ENCODE results near the gene SLC25A39. TPM values are rescaled to one million over a fixed set of nuclear protein-coding genes. Genes with fewer than 3 reads are reported as not detected.

SLC25A39 gene
- total RNA-seq, 1 donor from 2014 or later = 80.6 TPM

- no peak overlapping the region for H2AFZ ChIP-seq (ENCODE audit: low read depth, low read length)
- FAIRE-seq (no peak), DNase-seq (ENCODE audit: low read depth) (no peak)
- no peak overlapping the region for H3K4me2 ChIP-seq (ENCODE audit: low read length)
- H3K79me2 ChIP-seq (ENCODE audit: insufficient read depth, low read length) = no peaks in the 10 kb centered on the region
- Mint-ChIP-seq H3K4me1 (ENCODE audit: low read depth, unreplicated experiment) (peaks cover 4% of the 10 kb centered on the region), H3K4me3 (ENCODE audit: unreplicated experiment) (no peak overlapping the region), H3K36me3 (ENCODE audit: low read depth, unreplicated experiment) (peaks cover 2% of the 10 kb centered on the region), H3K9me3 (ENCODE audit: unreplicated experiment) (no peaks in the 10 kb centered on the region), H3K27me3 (ENCODE audit: low read depth, unreplicated experiment) (peaks cover 40% of the 10 kb centered on the region), H3K27ac (ENCODE audit: unreplicated experiment) (no peak overlapping the region)
- no peak overlapping the region for H3K27ac ChIP-seq (ENCODE audit: low read depth, low read length)
- H3K4me1 ChIP-seq (ENCODE audit: insufficient read depth, low read length) = peaks cover 3% of the 10 kb centered on the region
- no peak overlapping the region for H3K4me3 ChIP-seq (ENCODE audit: insufficient read depth, low read depth, low read length)
- TF ChIP-seq, protein P1, sequence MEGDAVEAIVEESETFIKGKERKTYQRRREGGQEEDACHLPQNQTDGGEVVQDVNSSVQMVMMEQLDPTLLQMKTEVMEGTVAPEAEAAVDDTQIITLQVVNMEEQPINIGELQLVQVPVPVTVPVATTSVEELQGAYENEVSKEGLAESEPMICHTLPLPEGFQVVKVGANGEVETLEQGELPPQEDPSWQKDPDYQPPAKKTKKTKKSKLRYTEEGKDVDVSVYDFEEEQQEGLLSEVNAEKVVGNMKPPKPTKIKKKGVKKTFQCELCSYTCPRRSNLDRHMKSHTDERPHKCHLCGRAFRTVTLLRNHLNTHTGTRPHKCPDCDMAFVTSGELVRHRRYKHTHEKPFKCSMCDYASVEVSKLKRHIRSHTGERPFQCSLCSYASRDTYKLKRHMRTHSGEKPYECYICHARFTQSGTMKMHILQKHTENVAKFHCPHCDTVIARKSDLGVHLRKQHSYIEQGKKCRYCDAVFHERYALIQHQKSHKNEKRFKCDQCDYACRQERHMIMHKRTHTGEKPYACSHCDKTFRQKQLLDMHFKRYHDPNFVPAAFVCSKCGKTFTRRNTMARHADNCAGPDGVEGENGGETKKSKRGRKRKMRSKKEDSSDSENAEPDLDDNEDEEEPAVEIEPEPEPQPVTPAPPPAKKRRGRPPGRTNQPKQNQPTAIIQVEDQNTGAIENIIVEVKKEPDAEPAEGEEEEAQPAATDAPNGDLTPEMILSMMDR (IDR thresholded peaks at IDR 0.05; ENCODE audit: insufficient read depth, low read depth, low read length) = no peak
- no peak for TF ChIP-seq EZH2 (IDR thresholded peaks at IDR 0.05; ENCODE audit: insufficient read depth, low read length)
- no peaks in the 10 kb centered on the region for H3K9me3 ChIP-seq (ENCODE audit: insufficient read depth, low read depth, low read length)
- peaks cover 4% of the 10 kb centered on the region for H4K20me1 ChIP-seq (ENCODE audit: insufficient read depth, low read length)
- peaks cover 34% of the 10 kb centered on the region for H3K27me3 ChIP-seq (ENCODE audit: insufficient read depth, low read length)
- H3K9ac ChIP-seq (ENCODE audit: low read length) = no peak overlapping the region
- no peaks in the 10 kb centered on the region for H3K36me3 ChIP-seq (ENCODE audit: insufficient read depth, low read length)
Observed at GRCh38 chr17:44311562-44312181, 13.0 kb downstream of the SLC25A39 start.

- peak overlapping the region; percentile 34 for H3K4me3 Mint-ChIP-seq (ENCODE audit: unreplicated experiment)
- H3K4me3 ChIP-seq (ENCODE audit: insufficient read depth, low read depth, low read length) = no peak overlapping the region
- H3K4me1 Mint-ChIP-seq (ENCODE audit: low read depth, unreplicated experiment) = peaks cover 4% of the 10 kb centered on the region
- no peak overlapping the region for H3K9ac ChIP-seq (ENCODE audit: low read length)
- no peak overlapping the region for H3K27ac ChIP-seq (ENCODE audit: low read depth, low read length)
- peaks cover 3% of the 10 kb centered on the region for H4K20me1 ChIP-seq (ENCODE audit: insufficient read depth, low read length)
- no peak overlapping the region for H2AFZ ChIP-seq (ENCODE audit: low read depth, low read length)
- FAIRE-seq (no peak), DNase-seq (ENCODE audit: low read depth) (no peak)
- H3K27me3 ChIP-seq (ENCODE audit: insufficient read depth, low read length) = peaks cover 26% of the 10 kb centered on the region
- H3K4me2 ChIP-seq (ENCODE audit: low read length) = no peak overlapping the region
- H3K79me2 ChIP-seq (ENCODE audit: insufficient read depth, low read length) = no peaks in the 10 kb centered on the region
- no peaks in the 10 kb centered on the region for H3K9me3 ChIP-seq (ENCODE audit: insufficient read depth, low read depth, low read length)
- H3K9me3 Mint-ChIP-seq (ENCODE audit: unreplicated experiment) = no peaks in the 10 kb centered on the region
- no peak for TF ChIP-seq EZH2 (IDR thresholded peaks at IDR 0.05; ENCODE audit: insufficient read depth, low read length)
- TF ChIP-seq, protein P1 (IDR thresholded peaks at IDR 0.05; ENCODE audit: insufficient read depth, low read depth, low read length) = no peak
- peaks cover 3% of the 10 kb centered on the region for H3K4me1 ChIP-seq (ENCODE audit: insufficient read depth, low read length)
- peak overlapping the region; percentile 27 for H3K27ac Mint-ChIP-seq (ENCODE audit: unreplicated experiment)
- peaks cover 34% of the 10 kb centered on the region for H3K27me3 Mint-ChIP-seq (ENCODE audit: low read depth, unreplicated experiment)
- H3K36me3 Mint-ChIP-seq (ENCODE audit: low read depth, unreplicated experiment) = peaks cover 2% of the 10 kb centered on the region
- no peaks in the 10 kb centered on the region for H3K36me3 ChIP-seq (ENCODE audit: insufficient read depth, low read length)
Observed at GRCh38 chr17:44310609-44311376, 13.8 kb downstream of the SLC25A39 start.

DNA sequence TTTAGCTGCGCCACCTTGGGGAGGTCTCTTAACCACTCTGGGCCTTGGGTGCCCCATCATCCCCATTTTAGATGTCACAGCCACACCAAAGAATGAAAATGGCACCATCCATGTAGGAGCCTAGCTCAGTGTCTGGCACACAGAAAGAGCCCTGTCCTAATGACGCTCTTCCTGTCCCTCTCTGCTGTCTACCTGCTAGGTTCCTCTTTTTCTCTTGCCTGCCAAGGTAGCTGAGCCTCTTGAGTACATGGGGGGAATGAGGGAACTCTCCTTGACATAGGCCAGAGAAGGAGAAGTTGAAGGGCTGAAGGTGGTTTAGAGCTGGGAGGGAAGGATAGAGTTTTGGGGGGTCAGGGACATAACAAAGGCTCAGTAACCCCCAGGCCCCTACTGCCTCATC is 14.4 kb downstream of the SLC25A39 start:
- Histone ChIP-seq H3K9me3 (ENCODE audit: insufficient read depth, low read depth, low read length) (no peaks in the 10 kb centered on the region), H3K4me2 (ENCODE audit: low read length) (no peak overlapping the region), H3K9ac (ENCODE audit: low read length) (no peak overlapping the region), H3K27me3 (ENCODE audit: insufficient read depth, low read length) (peaks cover 24% of the 10 kb centered on the region), H3K27ac (ENCODE audit: low read depth, low read length) (no peak overlapping the region), H3K4me1 (ENCODE audit: insufficient read depth, low read length) (peaks cover 3% of the 10 kb centered on the region), H3K36me3 (ENCODE audit: insufficient read depth, low read length) (no peaks in the 10 kb centered on the region), H2AFZ (ENCODE audit: low read depth, low read length) (no peak overlapping the region), H3K79me2 (ENCODE audit: insufficient read depth, low read length) (no peaks in the 10 kb centered on the region), H3K4me3 (ENCODE audit: insufficient read depth, low read depth, low read length) (no peak overlapping the region), H4K20me1 (ENCODE audit: insufficient read depth, low read length) (no peaks in the 10 kb centered on the region)
- Mint-ChIP-seq H3K4me1 (ENCODE audit: low read depth, unreplicated experiment) (peaks cover 4% of the 10 kb centered on the region), H3K27ac (ENCODE audit: unreplicated experiment) (no peak overlapping the region), H3K4me3 (ENCODE audit: unreplicated experiment) (peak overlapping the region; percentile 62), H3K36me3 (ENCODE audit: low read depth, unreplicated experiment) (peaks cover 2% of the 10 kb centered on the region), H3K27me3 (ENCODE audit: low read depth, unreplicated experiment) (peaks cover 30% of the 10 kb centered on the region), H3K9me3 (ENCODE audit: unreplicated experiment) (no peaks in the 10 kb centered on the region)
- no peak for TF ChIP-seq EZH2 (IDR thresholded peaks at IDR 0.05; ENCODE audit: insufficient read depth, low read length)
- TF ChIP-seq, protein P1 (IDR thresholded peaks at IDR 0.05; ENCODE audit: insufficient read depth, low read depth, low read length) = no peak
- no peak for FAIRE-seq
- DNase-seq (ENCODE audit: low read depth) = no peak
